IPS-18c (cell line): ENCODE results near the gene SFT2D3.
A peak's percentile ranks its signal among the peaks of the same experiment; 100 is the strongest.

Experiments
- H3K4me3 ChIP-seq: 2 replicates; pipeline ENCODE4 v1.7.0; 2013; ENCODE audit warnings: low read depth, mild to moderate bottlenecking, low read length, moderate library complexity; ENCODE audit not compliant: insufficient read depth
- H3K9me3 ChIP-seq: one replicate; pipeline ENCODE4 v1.6.1; 2013; ENCODE audit warnings: mild to moderate bottlenecking, low read length, moderate library complexity; ENCODE audit not compliant: control insufficient read depth, insufficient read depth

The SFT2D3 gene

GRCh38 chr2:127698553-127699355, 2.5 kb upstream of the SFT2D3 start:
- Histone ChIP-seq H3K9me3 (no peaks in the 10 kb centered on the region), H3K4me3 (no peak overlapping the region)

GRCh38 chr2:127700527-127701192, 637 bp upstream of the SFT2D3 start:
- Histone ChIP-seq H3K9me3 (no peaks in the 10 kb centered on the region), H3K4me3 (peak overlapping the region; percentile 86)

- Histone ChIP-seq H3K9me3 (no peaks in the 10 kb centered on the region), H3K4me3 (peak overlapping the region; percentile 86)
These were observed 526 bp downstream of the SFT2D3 start for GRCh38 chr2:127701651-127702394.

- Histone ChIP-seq H3K9me3 (no peaks in the 10 kb centered on the region), H3K4me3 (peak overlapping the region; percentile 86)
These were observed 1.2 kb downstream of the SFT2D3 start for GRCh38 chr2:127702395-127703009.

GRCh38 chr2:127703282-127703681, 2.0 kb downstream of the SFT2D3 start:
- Histone ChIP-seq H3K9me3 (no peaks in the 10 kb centered on the region), H3K4me3 (no peak overlapping the region)

GRCh38 chr2:127704641-127705390, 3.5 kb downstream of the SFT2D3 start:
- H3K9me3 ChIP-seq = no peaks in the 10 kb centered on the region

DNA sequence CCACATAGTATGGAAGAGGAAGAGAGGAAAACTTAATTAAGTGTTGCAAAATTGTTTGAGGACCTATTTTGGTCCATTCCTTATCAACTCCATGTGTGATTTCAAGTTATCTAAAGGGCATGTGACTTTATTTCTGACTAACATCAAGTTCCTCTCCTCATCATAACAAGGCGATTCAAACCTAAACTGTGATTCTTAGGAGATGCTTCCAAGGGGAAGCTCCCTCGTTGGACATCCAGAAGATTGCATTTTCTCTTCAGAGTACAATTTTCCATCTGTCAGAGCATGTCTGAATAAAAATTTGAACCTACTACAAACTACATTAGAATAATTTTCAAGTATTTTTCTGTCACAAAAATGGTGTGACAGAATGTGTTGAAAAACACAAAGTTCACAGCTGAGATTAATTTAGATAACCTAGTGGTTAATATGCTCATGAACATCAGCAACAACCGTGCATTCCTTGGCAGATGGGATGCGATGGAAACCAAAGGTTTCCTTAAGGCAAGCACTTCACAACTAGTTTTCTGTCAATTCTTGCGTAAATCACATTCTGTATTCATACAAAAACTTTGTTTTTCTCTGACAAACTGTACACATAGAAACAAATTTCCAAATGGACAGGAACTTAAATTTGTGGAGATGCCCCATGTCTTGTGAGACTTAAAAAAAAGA, 4.2 kb downstream of the SFT2D3 start:
- no peak overlapping the region for H3K4me3 ChIP-seq
- H3K9me3 ChIP-seq = no peaks in the 10 kb centered on the region

More at GRCh38 chr2:127704641-127705390, 3.5 kb downstream of the SFT2D3 start:
- H3K4me3 ChIP-seq = no peak overlapping the region

- H3K9me3 ChIP-seq = no peaks in the 10 kb centered on the region
- H3K4me3 ChIP-seq = no peak overlapping the region
These were observed 5.1 kb downstream of the SFT2D3 start for GRCh38 chr2:127706215-127706990.

DNA sequence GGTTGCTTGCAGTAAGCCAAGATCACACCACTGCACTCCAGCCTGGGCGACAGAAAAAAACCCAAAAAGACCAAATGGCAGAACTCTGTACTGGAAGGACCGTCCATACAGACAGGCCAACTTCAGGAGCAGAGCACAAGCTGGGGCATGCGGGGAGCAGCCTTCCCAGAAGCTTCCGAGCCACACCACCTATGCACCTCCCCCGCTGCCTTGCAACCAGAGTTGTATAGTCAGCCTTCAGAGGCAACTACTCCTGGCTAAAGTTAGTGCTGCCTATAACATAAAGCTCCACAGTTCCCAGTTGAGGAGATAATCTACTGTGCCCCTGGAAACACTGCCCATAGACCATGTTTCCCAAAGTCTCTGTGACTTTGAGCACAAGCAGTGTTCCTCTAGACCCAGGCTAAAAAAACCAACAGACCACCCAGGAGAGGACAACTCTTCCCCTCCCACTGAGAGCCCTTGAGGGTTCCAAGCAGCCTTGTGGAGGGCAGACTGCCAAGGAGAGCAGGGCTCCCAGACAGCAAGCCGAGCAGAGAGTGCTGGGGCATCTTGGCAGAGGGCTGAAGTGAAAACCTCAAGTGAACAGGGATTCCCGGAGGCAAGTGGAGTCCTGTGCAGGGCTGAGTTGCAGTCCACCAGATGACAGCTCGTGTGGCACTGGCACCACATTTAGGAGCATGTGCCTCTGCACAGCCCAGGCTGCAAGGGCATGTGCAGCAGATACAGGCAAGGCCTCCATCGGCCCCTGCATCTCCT, 6.8 kb downstream of the SFT2D3 start:
- H3K4me3 ChIP-seq = no peak overlapping the region

GRCh38 chr2:127709336-127709735, 8.0 kb downstream of the SFT2D3 start:
- Histone ChIP-seq H3K9me3 (no peaks in the 10 kb centered on the region), H3K4me3 (no peak overlapping the region)

More for the DNA sequence above, 6.8 kb downstream of the SFT2D3 start:
- no peaks in the 10 kb centered on the region for H3K9me3 ChIP-seq

DNA sequence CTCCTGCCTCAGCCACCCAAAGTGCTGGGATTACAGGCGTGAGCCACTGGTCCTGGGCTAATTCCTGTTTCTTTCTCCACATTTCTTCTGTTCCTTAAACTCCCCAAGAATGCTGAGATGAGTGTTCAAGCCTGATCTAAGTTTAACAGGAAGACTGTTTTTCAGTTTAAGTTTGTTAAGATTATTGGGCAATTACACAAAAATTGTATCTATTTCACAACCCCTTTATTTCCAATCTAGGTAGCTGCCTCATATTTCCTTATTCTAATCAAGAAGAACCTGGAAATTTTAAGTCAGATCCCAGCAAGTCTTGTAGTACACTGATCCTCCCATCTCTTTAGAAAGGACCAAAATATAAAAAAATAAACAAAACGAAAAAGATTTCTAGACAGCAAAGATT, 11.7 kb downstream of the SFT2D3 start:
- Histone ChIP-seq H3K4me3 (no peak overlapping the region), H3K9me3 (no peaks in the 10 kb centered on the region)

DNA sequence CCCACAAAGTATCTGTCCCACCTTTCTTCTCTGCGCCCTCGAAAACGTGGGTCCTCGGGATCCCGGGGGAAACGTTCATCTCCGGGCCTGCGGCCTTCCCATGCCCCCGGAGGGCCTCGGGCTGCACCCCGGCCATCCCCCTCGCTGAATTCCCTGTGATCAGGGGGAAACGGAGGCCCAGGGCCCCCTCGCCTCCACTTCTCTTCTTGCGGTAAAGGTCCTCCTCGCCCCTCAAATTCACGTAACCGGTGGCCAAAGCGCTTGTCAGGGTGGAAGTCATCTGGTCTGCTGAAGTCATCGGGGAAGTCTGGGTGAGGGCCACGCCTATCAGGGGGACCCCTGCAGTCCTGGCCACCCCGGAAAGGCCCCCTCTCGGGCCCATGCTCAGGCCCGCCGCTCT, 12.3 kb downstream of the SFT2D3 start:
- Histone ChIP-seq H3K9me3 (no peaks in the 10 kb centered on the region), H3K4me3 (no peak overlapping the region)

- H3K9me3 ChIP-seq = no peaks in the 10 kb centered on the region
These were observed 14.6 kb downstream of the SFT2D3 start for GRCh38 chr2:127715778-127716449.

GRCh38 chr2:127718271-127718670, 17.0 kb downstream of the SFT2D3 start:
- Histone ChIP-seq H3K4me3 (no peak overlapping the region), H3K9me3 (no peaks in the 10 kb centered on the region)

More at GRCh38 chr2:127715778-127716449, 14.6 kb downstream of the SFT2D3 start:
- H3K4me3 ChIP-seq = no peak overlapping the region
